Psoas muscle (tissue), 8 donors: Measurements from ENCODE around the gene PTPRG. TPM values are rescaled to one million over a fixed set of nuclear protein-coding genes. Genes with fewer than 3 reads are reported as not detected.

Source experiments
- ATAC-seq, 4 donors: fragments of 200-7000 bp; cut with Tn5 transposase; one replicate each; pipeline ENCODE4 v1.9.1; 2020; ENCODE audit warnings: moderate library complexity in 3 of 4, mild to moderate bottlenecking in 2 of 4
- DNase-seq, 2 donors: peaks; one replicate each; pipeline ENCODE4 v3.0.0-alpha.2; 2020
- H3K27ac ChIP-seq: fragments of 200-600 bp; one replicate; pipeline ENCODE4 v1.8.0; 2022
- H3K27me3 ChIP-seq, 3 donors: fragments of 200-600 bp in 1 of 3; one replicate each; pipeline versions ENCODE4 v1.6.1 to v1.8.0; 2013 to 2022; ENCODE audit warnings: low read length in 2 of 3, mild to moderate bottlenecking in 2 of 3, moderate library complexity in 1 of 3; ENCODE audit not compliant: insufficient read depth in 3 of 3
- H3K36me3 ChIP-seq, 2 donors: fragments of 200-600 bp in 1 of 2; one replicate each; pipeline versions ENCODE4 v1.6.1 to v1.8.0; 2013 to 2022; ENCODE audit warnings: low read depth in 1 of 2, mild to moderate bottlenecking in 1 of 2, moderate library complexity in 1 of 2; ENCODE audit not compliant: insufficient read depth in 1 of 2
- H3K4me1 ChIP-seq: fragments of 200-600 bp; one replicate; pipeline ENCODE4 v1.8.0; 2022
- H3K4me3 ChIP-seq: fragments of 200-600 bp; one replicate; pipeline ENCODE4 v1.8.0; 2022; ENCODE audit warnings: mild to moderate bottlenecking
- H3K9me3 ChIP-seq: fragments of 200-600 bp; one replicate; pipeline ENCODE4 v1.8.0; 2022
- WGBS, 3 donors: extraction: QIAGEN DNeasy Blood & Tissue Kit; methylation state at CpG; one replicate each; pipeline versions ENCODE4 v1.1.6 to v1.1.7; 2013; 5-methylcytosine and 5-hydroxymethylcytosine counted together
- intact Hi-C, 2 donors: fragments of 100-400 bp; cut with DNase I; formaldehyde crosslinking; loops; one replicate each; pipeline versions ENCODE4 v1.11.0 to v1.14.2; 2022
- polyA plus RNA-seq, 3 donors: library from polyadenylated mRNA; stranded (reverse); fragments of 200-250 nt; gene quantifications; one replicate each; pipeline ENCODE4 v1.2.3, GENCODE V29; 2013
- total RNA-seq, 4 donors: library from RNA; stranded (reverse); fragmentation: NEBNext Ultra II Directional in 2 of 4; extraction: Animal tissue kit (Norgen Biotek cat#: 25700) in 2 of 4; gene quantifications; one replicate each; pipeline versions ENCODE4 v1.2.1 to v1.2.4, GENCODE V29; 2021 to 2023
- TF ChIP-seq, protein P1 (sequence below): fragments of 200-600 bp; IDR thresholded peaks from one replicate; pipeline ENCODE4 v1.8.0; 2022; ENCODE audit warnings: antibody characterized with exemption
- donor health status: healthy with polysubstance abuse.
- donor health status: DM: no; HTN: no; CAD: no; lungs with moderate emphysema.
- donor health status: Bipolar disorder and iron deficiency.
- donor health status: healthy.
- donor health status: DM: yes; HTN: yes; CAD: no.
- donor health status: DM: no; HTN: no; CAD: no.
- donor health status: DM: no; HTN: no; CAD: no.
- donor health status: DM: yes; HTN: yes; CAD: no.

Gene PTPRG
- total and polyA plus RNA-seq, 7 donors, result 4.5 to 29.5 (median 12.6) TPM

DNA sequence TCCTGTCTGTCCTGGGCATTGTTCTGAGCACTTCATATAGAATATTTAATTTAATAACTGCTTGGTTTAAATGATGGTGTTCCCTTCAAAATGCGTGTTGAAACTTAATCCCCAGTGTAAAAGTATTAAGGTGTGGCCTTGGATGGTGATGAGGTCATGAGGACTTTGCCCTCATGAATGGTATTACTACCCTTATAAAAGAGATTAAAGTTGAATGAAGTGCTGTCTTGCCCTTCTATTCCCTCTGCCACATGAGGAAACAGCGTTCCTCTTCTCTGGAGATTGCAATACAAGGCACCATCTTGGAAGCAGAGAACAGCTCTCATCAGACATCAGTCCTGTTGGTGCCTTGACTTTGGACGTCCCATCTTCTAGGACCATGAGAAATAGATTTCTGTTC is 374.4 kb downstream of the PTPRG start:
- 90 to 95% (median 91%) methylated on average over 3 of the region's 3 CpGs for WGBS, 3 donors
- H3K4me3 ChIP-seq, result no peak overlapping the region
- H3K36me3 ChIP-seq, result no peaks in the 10 kb centered on the region
- intact Hi-C loops, result no loop called here
- H3K27me3 ChIP-seq, result no peaks in the 10 kb centered on the region
- DNase-seq, result no peak
- TF ChIP-seq, protein P1, sequence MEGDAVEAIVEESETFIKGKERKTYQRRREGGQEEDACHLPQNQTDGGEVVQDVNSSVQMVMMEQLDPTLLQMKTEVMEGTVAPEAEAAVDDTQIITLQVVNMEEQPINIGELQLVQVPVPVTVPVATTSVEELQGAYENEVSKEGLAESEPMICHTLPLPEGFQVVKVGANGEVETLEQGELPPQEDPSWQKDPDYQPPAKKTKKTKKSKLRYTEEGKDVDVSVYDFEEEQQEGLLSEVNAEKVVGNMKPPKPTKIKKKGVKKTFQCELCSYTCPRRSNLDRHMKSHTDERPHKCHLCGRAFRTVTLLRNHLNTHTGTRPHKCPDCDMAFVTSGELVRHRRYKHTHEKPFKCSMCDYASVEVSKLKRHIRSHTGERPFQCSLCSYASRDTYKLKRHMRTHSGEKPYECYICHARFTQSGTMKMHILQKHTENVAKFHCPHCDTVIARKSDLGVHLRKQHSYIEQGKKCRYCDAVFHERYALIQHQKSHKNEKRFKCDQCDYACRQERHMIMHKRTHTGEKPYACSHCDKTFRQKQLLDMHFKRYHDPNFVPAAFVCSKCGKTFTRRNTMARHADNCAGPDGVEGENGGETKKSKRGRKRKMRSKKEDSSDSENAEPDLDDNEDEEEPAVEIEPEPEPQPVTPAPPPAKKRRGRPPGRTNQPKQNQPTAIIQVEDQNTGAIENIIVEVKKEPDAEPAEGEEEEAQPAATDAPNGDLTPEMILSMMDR, result no peak
- no peak for ATAC-seq
- no peak overlapping the region for H3K27ac ChIP-seq
- peaks cover 17% of the 10 kb centered on the region for H3K4me1 ChIP-seq
- H3K9me3 ChIP-seq, result peaks cover 3% of the 10 kb centered on the region

DNA sequence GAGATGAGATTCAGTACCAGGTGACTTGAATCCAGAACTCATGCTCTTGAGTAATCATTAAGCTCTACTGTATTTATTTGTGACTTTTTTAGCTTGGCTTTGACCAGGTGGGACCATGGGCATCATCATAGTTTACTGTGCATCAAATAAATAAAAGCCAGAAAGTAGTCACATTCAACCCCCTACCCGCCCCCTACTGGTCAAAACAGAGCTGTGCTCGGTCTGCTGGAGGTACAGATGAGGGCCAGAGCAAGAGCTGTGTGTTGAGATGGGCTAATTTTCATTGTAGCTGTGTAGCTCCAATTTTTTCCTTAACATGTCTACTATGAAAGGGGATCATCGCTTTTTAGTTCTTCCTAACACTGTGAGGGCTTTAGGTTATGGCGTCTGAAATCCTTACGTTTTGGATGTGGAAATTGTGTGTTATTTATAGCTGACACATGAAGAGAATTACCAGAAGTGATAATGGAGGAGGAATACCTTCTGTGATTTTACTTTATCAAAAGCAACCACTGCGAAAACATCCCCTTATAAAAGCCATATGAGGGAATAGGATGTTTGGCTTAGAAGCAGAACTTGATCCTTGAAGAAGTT is 375.1 kb downstream of the PTPRG start:
- TF ChIP-seq, protein P1, result peak; percentile 37
- 82 to 88% (median 88%) methylated on average over 6 of the region's 6 CpGs for WGBS, 3 donors
- Histone ChIP-seq H3K4me1 (peaks cover 17% of the 10 kb centered on the region), H3K4me3 (no peak overlapping the region), H3K27me3 (no peaks in the 10 kb centered on the region), H3K27ac (no peak overlapping the region), H3K36me3 (no peaks in the 10 kb centered on the region), H3K9me3 (peaks cover 3% of the 10 kb centered on the region)
- DNase-seq, result peak in 1 of 2 donors; percentile 25
- ATAC-seq, result peak in 1 of 4 donors; percentile 40
- intact Hi-C loops, result no loop called here

DNA sequence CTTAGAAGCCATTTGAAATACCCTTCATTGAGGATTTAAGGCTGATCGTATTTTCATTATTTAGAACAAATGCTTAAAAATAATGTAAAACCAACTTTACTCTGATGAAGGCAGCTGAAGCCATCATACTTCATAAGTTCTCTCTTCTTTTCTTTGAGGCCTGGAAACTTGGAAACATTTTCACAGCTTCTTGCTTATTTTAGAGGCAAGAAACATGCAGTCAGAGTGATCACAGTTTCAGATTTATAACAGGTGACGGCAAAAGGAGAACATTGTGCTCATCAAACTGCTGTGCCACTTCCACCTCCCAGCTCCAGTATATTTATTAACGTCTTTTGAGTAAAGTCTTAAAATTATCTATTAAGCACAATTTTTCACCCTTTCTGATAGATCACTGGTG is 376.1 kb downstream of the PTPRG start:
- Histone ChIP-seq H3K27ac (no peak overlapping the region), H3K36me3 (no peaks in the 10 kb centered on the region), H3K4me3 (no peak overlapping the region), H3K27me3 (no peaks in the 10 kb centered on the region), H3K4me1 (peaks cover 17% of the 10 kb centered on the region), H3K9me3 (peaks cover 3% of the 10 kb centered on the region)
- intact Hi-C loops, result no loop called here
- ATAC-seq (no peak), DNase-seq (no peak)
- TF ChIP-seq, protein P1, result no peak
- WGBS, 3 donors, result 43 to 78% (median 51%) methylated on average over 3 of the region's 3 CpGs

DNA sequence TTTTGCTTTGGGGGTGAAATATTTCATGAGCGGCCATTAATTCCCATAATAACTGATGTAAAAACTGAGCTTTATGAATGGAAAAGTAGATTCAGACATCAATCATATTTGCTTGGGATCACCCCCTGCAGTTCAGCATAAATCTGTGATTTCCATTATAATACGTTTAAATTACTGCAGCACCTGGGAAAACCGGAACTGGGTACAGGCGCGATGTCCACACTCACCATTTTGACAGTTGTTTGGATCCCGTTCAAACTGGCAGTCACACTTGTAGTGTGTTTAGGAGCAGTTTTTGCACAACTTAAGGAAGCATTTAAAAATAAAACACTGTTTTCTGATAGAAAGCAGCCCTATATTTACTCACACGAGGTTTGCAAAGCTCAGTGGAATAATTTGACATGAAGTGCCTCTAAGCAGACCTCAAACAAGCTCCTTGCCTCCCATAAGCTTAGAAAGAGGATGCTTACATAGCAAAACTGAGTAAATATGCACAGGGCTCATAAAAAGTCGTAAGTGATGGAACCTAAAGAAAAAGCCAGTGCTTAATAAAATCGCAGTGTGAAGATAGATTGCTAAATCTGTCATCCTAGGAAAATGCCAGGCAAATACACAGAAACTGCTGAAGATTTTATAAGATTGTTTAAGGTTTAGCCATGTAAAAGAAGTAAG is 377.6 kb downstream of the PTPRG start:
- Histone ChIP-seq H3K4me1 (peaks cover 10% of the 10 kb centered on the region), H3K27me3 (no peaks in the 10 kb centered on the region), H3K27ac (no peak overlapping the region), H3K36me3 (no peaks in the 10 kb centered on the region), H3K4me3 (no peak overlapping the region), H3K9me3 (peaks cover 3% of the 10 kb centered on the region)
- WGBS, 3 donors, result 47 to 72% (median 53%) methylated on average over 9 of the region's 9 CpGs
- ATAC-seq (peak in 1 of 4 donors; percentile 30), DNase-seq (no peak)
- TF ChIP-seq, protein P1, result no peak
- intact Hi-C loops, result no loop called here
